Calu3 (cell line): ENCODE data around the gene GCN1. TPM values are rescaled to one million over a fixed set of nuclear protein-coding genes. Genes with fewer than 3 reads are reported as not detected.
A peak's percentile ranks its signal among the peaks of the same experiment; 100 is the strongest.

ENCODE experiments used
- BruUV-seq: library from RNA; stranded (reverse); fragments of 400-500 nt; replicated peaks from 2 replicates; lab custom pipeline; 2021; lab: Mats Ljungman, UMichigan
- CTCF ChIA-PET: fragments of 300-600 bp; sonication (Branson Sonifier 250); formaldehyde crosslinking; loops from one replicate; lab custom pipeline; 2022; ENCODE audit warnings: antibody characterized with exemption; lab: Charles Lee
- DNase-seq: peaks from one replicate; pipeline ENCODE4 v3.0.0; 2022
- H3K27ac Mint-ChIP-seq: one replicate; pipeline ENCODE4 v1.8.0; 2022; ENCODE audit warnings: mixed read lengths; ENCODE audit not compliant: unreplicated experiment
- H3K27me3 Mint-ChIP-seq: one replicate; pipeline ENCODE4 v1.8.0; 2022; ENCODE audit warnings: mixed read lengths; ENCODE audit not compliant: unreplicated experiment
- H3K36me3 Mint-ChIP-seq: one replicate; pipeline ENCODE4 v1.8.0; 2022; ENCODE audit warnings: mild to moderate bottlenecking, moderate library complexity, mixed read lengths; ENCODE audit not compliant: insufficient read depth, unreplicated experiment
- H3K4me1 Mint-ChIP-seq: one replicate; pipeline ENCODE4 v1.8.0; 2022; ENCODE audit warnings: mild to moderate bottlenecking, low read depth, mixed read lengths; ENCODE audit not compliant: unreplicated experiment
- H3K4me3 Mint-ChIP-seq: one replicate; pipeline ENCODE4 v1.8.0; 2022; ENCODE audit warnings: mild to moderate bottlenecking, low read depth, moderate library complexity, mixed read lengths; ENCODE audit not compliant: unreplicated experiment
- H3K9me3 Mint-ChIP-seq: one replicate; pipeline ENCODE4 v1.8.0; 2022; ENCODE audit warnings: low read depth, mixed read lengths; ENCODE audit not compliant: unreplicated experiment
- intact Hi-C: fragments of 100-400 bp; cut with micrococcal nuclease; formaldehyde crosslinking; loops from one replicate; pipeline ENCODE4 v1.10.0; 2022; ENCODE audit not compliant: unreplicated experiment
- total RNA-seq: library from RNA; stranded (reverse); gene quantifications from 2 replicates; pipeline ENCODE4 v1.2.3, GENCODE V29; 2022
- TF ChIP-seq, protein P1 (sequence below): fragments of 200-600 bp; IDR thresholded peaks from one replicate; pipeline ENCODE4 v1.8.0; 2022; ENCODE audit warnings: antibody characterized with exemption; ENCODE audit not compliant: unreplicated experiment

Gene GCN1
- total RNA-seq, 1 experiment from 2014 or later, result 168 TPM

DNA sequence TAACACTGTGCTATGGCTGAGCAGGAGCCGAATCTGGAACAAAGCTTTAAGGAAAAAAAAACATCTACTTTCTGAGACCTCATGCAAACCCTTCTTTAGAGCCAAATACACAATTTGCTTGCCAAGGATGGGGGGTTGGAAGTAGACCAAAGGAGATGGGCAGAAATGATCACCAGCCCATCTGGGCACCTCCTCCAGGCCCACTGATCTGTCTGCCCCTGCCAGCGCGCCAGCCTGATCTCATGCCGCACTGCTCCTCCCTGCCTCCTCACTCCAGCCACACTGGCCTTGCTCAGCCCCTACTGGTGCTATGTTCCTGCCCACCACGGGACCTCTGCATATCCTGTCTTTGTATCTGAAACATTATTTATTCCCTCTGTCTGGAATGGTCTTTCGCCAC, 53.2 kb downstream of the GCN1 start:
- Mint-ChIP-seq H3K27me3 (no peaks in the 10 kb centered on the region), H3K9me3 (no peaks in the 10 kb centered on the region), H3K27ac (peak overlapping the region; percentile 33), H3K4me3 (no peak overlapping the region), H3K4me1 (peaks cover 6% of the 10 kb centered on the region), H3K36me3 (peaks cover 84% of the 10 kb centered on the region)
- intact Hi-C loops, result no loop called here
- TF ChIP-seq, protein P1, sequence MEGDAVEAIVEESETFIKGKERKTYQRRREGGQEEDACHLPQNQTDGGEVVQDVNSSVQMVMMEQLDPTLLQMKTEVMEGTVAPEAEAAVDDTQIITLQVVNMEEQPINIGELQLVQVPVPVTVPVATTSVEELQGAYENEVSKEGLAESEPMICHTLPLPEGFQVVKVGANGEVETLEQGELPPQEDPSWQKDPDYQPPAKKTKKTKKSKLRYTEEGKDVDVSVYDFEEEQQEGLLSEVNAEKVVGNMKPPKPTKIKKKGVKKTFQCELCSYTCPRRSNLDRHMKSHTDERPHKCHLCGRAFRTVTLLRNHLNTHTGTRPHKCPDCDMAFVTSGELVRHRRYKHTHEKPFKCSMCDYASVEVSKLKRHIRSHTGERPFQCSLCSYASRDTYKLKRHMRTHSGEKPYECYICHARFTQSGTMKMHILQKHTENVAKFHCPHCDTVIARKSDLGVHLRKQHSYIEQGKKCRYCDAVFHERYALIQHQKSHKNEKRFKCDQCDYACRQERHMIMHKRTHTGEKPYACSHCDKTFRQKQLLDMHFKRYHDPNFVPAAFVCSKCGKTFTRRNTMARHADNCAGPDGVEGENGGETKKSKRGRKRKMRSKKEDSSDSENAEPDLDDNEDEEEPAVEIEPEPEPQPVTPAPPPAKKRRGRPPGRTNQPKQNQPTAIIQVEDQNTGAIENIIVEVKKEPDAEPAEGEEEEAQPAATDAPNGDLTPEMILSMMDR, result no peak
- no TSS peak for BruUV-seq
- DNase-seq, result no peak
- CTCF ChIA-PET, result no interaction called here

DNA sequence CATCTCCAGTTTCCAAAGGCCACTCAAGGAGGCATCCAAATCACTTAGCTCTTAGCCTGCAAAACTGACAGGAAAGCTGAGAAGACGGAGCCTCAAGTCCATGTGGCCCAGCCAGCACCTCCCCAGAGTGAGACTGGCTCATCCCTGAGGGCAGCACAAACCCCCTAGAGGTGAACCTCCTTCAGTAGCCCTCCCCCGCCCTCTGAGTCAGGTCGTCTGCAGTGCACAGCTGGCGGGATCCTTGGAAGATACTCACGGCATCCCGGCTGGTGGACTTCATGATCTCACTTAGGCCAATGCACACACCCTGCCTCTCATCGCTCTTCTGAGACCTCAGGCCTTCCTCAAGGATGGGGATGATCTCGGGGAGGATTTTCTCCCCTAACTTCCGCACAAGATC, 53.9 kb downstream of the GCN1 start:
- CTCF ChIA-PET, result no interaction called here
- DNase-seq, result no peak
- TF ChIP-seq, protein P1, result no peak
- H3K4me1 Mint-ChIP-seq, result peaks cover 6% of the 10 kb centered on the region
- H3K36me3 Mint-ChIP-seq, result peaks cover 85% of the 10 kb centered on the region
- no peaks in the 10 kb centered on the region for H3K27me3 Mint-ChIP-seq
- no peak overlapping the region for H3K27ac Mint-ChIP-seq
- no peak overlapping the region for H3K4me3 Mint-ChIP-seq
- BruUV-seq, result no TSS peak
- H3K9me3 Mint-ChIP-seq, result no peaks in the 10 kb centered on the region
- intact Hi-C loops, result no loop called here

DNA sequence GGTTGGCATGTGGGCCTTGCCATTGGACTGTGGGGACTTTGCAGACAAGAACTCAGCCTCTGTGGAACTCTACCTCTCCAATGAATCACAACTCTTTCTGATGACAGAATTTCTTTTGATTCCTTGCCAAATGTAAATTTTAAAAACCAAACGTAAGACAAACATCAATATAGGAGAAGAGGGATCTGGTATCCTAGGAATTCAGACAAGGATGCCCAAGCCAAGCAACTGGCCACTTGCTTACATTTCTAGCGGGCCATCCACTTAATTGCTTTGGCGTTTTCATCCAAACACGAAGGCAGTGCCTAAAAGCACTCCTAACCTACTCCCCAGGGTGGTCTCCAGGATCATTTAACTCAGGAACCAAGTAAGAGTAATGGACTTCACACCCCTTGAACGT, 54.6 kb downstream of the GCN1 start:
- CTCF ChIA-PET, result no interaction called here
- TF ChIP-seq, protein P1, result no peak
- Mint-ChIP-seq H3K27ac (no peak overlapping the region), H3K27me3 (no peaks in the 10 kb centered on the region), H3K36me3 (peaks cover 87% of the 10 kb centered on the region), H3K9me3 (no peaks in the 10 kb centered on the region), H3K4me1 (peaks cover 6% of the 10 kb centered on the region), H3K4me3 (no peak overlapping the region)
- BruUV-seq, result no TSS peak
- intact Hi-C loops, result no loop called here
- DNase-seq, result no peak

DNA sequence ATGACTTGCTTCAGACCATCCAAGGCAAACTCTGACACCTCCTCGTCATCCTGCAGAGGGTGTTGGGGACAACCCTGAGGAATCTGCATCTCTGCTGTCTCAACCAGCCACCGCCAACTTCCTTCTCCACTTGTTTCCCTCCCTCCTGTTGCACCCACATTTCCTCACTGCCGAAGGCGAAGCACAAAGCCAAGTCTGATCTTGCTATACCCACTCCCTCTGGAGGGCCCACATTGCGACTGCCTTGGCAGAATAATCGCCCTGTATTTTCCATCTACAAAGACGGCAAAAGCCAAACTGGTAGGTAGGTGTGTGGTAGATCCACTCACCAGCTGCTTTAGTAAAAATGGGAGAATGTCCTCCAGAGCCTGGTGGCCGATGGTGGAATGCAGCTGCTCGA, 56.1 kb downstream of the GCN1 start:
- no peaks in the 10 kb centered on the region for H3K27me3 Mint-ChIP-seq
- TF ChIP-seq, protein P1, result no peak
- intact Hi-C loops, result no loop called here
- no peaks in the 10 kb centered on the region for H3K9me3 Mint-ChIP-seq
- no peak overlapping the region for H3K4me3 Mint-ChIP-seq
- no peak overlapping the region for H3K27ac Mint-ChIP-seq
- H3K4me1 Mint-ChIP-seq, result peaks cover 6% of the 10 kb centered on the region
- DNase-seq, result no peak
- CTCF ChIA-PET, result no interaction called here
- H3K36me3 Mint-ChIP-seq, result peaks cover 87% of the 10 kb centered on the region
- no TSS peak for BruUV-seq
